Neutrophil (primary cell): Measurements from ENCODE around the gene SHLD2.
"Not testable (repeated sequence)": the region's sequence is repeated elsewhere in the genome, so short reads cannot be mapped to it uniquely, and the experiment has no call there.

Experiments
- H3K27ac ChIP-seq: fragments of 200-600 bp; sonication (generic); 2 replicates; pipeline ENCODE4 v1.5.1; 2016; ENCODE audit warnings: mild to moderate bottlenecking, moderate library complexity
- H3K27me3 ChIP-seq: fragments of 200-600 bp; sonication (generic); 2 replicates; pipeline ENCODE4 v1.6.0; 2016; ENCODE audit warnings: mild to moderate bottlenecking
- H3K36me3 ChIP-seq: fragments of 200-600 bp; sonication (generic); 2 replicates; pipeline ENCODE4 v1.5.1; 2017
- H3K4me1 ChIP-seq, 2 experiments: fragments of 200-600 bp in 1 of 2; sonication (generic) in 1 of 2; 1 replicate in 1 of 2; 2 replicates in 1 of 2; pipeline versions ENCODE4 v1.5.1 to v1.6.1; 2013 to 2016; ENCODE audit warnings: low read depth in 1 of 2, low read length in 1 of 2, mild to moderate bottlenecking in 1 of 2, moderate library complexity in 1 of 2; ENCODE audit not compliant: control insufficient read depth in 1 of 2, insufficient read depth in 1 of 2
- H3K4me3 ChIP-seq, 2 experiments: fragments of 200-600 bp in 1 of 2; sonication (generic) in 1 of 2; 1 replicate in 1 of 2; 2 replicates in 1 of 2; pipeline ENCODE4 v1.5.1; 2013 to 2016; ENCODE audit warnings: low read depth in 1 of 2, low read length in 1 of 2, mild to moderate bottlenecking in 1 of 2, moderate library complexity in 1 of 2
- H3K9me3 ChIP-seq: fragments of 200-600 bp; sonication (generic); 2 replicates; pipeline ENCODE4 v1.5.1; 2016
- CTCF ChIP-seq: fragments of 200-600 bp; sonication (generic); IDR thresholded peaks from 2 replicates; pipeline ENCODE4 v1.5.1; 2016; ENCODE audit warnings: antibody characterized with exemption

SHLD2 gene

DNA sequence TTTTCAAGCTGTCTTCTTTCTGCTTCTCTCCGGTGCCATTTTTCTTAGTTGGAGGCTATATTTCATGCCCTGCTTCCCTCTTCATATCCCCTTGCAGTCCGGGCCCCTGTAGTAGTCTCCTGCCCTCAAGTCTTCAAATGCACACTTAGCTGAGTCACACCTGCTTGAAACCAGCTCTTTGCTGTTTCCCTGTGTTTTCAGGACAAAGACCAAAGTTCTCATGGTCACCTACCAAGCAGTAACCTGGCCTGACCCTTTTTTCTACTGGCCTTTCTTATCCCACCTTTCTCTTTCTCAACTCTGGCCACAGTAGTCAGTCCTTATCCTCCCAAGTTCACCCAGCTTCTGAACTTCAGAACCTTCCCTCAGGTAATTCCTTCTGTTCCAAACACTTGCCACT lies 28.8 kb upstream of the SHLD2 start:
- Histone ChIP-seq H3K4me1 (no peaks in the 10 kb centered on the region), H3K9me3 (no peaks in the 10 kb centered on the region), H3K4me3 (no peak overlapping the region), H3K36me3 (peaks cover 77% of the 10 kb centered on the region), H3K27me3 (no peaks in the 10 kb centered on the region), H3K27ac (no peak overlapping the region)
- TF ChIP-seq CTCF, result no peak

- H3K36me3 ChIP-seq, result peaks cover 70% of the 10 kb centered on the region
- H3K9me3 ChIP-seq, result no peaks in the 10 kb centered on the region
- no peaks in the 10 kb centered on the region for H3K27me3 ChIP-seq
- no peak overlapping the region for H3K27ac ChIP-seq
- no peak for TF ChIP-seq CTCF
- H3K4me3 ChIP-seq, result no peak overlapping the region
- no peaks in the 10 kb centered on the region for H3K4me1 ChIP-seq
Measured at GRCh38 chr10:87066865-87067264, 28.1 kb upstream of the SHLD2 start.

DNA sequence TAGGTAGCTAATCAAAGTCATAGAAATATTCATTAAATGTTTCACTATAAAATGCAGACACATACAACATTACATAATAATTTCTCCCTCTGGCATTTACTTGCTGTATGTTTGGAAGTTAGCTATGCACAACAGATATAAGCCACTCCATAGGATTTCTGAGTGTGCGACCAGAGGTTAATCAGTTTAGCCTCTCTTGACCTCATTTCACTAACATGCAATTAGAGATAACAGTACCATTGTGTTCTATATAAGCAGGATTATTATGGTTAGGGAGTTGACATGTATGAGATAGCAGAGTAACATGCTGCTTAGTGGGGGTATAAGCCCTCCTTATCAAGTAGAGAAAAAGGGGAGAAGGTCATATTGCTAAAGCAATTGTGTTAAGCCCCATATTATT lies 26.7 kb upstream of the SHLD2 start:
- Histone ChIP-seq H3K4me1 (no peaks in the 10 kb centered on the region), H3K9me3 (no peaks in the 10 kb centered on the region), H3K27me3 (no peaks in the 10 kb centered on the region), H3K4me3 (no peak overlapping the region), H3K27ac (no peak overlapping the region), H3K36me3 (peaks cover 71% of the 10 kb centered on the region)
- no peak for TF ChIP-seq CTCF

- H3K9me3 ChIP-seq, result no peaks in the 10 kb centered on the region
- no peaks in the 10 kb centered on the region for H3K27me3 ChIP-seq
- peaks cover 52% of the 10 kb centered on the region for H3K36me3 ChIP-seq
- H3K4me3 ChIP-seq, result no peak overlapping the region
- TF ChIP-seq CTCF, result no peak
- H3K4me1 ChIP-seq, result no peaks in the 10 kb centered on the region
- no peak overlapping the region for H3K27ac ChIP-seq
Measured at GRCh38 chr10:87072449-87072848, 22.6 kb upstream of the SHLD2 start.

GRCh38 chr10:87076421-87076820 lies 18.6 kb upstream of the SHLD2 start:
- not testable (repeated sequence) for H3K4me3 ChIP-seq, H3K27ac ChIP-seq, H3K9me3 ChIP-seq, H3K27me3 ChIP-seq, H3K4me1 ChIP-seq
- peaks cover 27% of the 10 kb centered on the region for H3K36me3 ChIP-seq

DNA sequence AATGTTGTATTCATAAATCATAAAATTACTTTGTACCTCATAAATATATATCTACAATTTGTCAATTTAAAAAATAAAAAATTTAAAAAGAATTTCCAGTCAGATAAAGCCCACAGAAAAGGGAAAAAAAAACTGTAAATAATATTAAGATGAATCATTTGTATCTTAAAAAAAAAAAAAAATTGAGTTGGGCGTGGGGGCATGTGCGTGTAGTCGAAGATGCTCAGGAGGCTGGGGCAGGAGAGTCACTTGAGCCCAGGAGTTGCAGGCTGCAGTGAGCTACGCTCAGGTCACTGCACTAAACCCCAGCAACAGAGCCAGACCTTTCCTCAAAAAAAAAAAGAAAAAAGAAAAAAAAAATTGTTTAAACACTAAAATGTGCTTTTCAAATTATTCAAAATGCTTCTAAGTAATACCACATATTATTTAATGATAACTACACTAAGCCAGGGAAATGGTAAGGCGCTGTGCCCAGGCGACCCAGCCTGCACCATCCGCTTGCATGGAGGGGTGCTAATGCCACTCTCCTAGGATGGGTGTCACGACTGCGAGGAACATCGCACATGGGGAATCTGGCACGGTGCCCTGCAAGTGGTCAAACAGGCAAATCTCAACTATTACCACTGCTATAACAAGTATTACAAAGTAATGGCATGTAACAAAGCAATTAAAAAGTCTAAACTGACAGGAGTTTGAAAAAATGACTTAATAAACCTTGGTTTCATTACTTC lies 15.7 kb upstream of the SHLD2 start:
- Histone ChIP-seq H3K27me3 (no peaks in the 10 kb centered on the region), H3K9me3 (no peaks in the 10 kb centered on the region), H3K27ac (no peak overlapping the region), H3K4me3 (no peak overlapping the region), H3K36me3 (peaks cover 4% of the 10 kb centered on the region), H3K4me1 (no peaks in the 10 kb centered on the region)
- TF ChIP-seq CTCF, result no peak

GRCh38 chr10:87080621-87081020 lies 14.4 kb upstream of the SHLD2 start:
- not testable (repeated sequence) for H3K4me1 ChIP-seq, H3K27ac ChIP-seq, H3K27me3 ChIP-seq, H3K4me3 ChIP-seq, H3K36me3 ChIP-seq, H3K9me3 ChIP-seq

DNA sequence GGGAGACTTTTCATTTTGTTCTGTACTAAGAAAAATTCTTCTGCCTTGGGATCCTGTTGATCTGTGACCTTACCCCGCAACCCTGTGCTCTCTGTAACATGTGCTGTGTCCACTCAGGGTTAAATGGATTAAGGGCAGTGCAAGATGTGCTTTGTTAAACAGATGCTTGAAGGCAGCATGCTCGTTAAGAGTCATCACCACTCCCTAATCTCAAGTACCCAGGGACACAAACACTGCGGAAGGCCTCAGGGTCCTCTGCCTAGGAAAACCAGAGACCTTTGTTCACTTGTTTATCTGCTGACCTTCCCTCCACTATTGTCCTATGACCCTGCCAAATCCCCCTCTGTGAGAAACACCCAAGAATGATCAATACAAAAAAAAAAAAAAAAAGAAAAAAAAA lies 13.4 kb upstream of the SHLD2 start:
- H3K27ac ChIP-seq, H3K27me3 ChIP-seq, H3K4me1 ChIP-seq: not testable (repeated sequence)

DNA sequence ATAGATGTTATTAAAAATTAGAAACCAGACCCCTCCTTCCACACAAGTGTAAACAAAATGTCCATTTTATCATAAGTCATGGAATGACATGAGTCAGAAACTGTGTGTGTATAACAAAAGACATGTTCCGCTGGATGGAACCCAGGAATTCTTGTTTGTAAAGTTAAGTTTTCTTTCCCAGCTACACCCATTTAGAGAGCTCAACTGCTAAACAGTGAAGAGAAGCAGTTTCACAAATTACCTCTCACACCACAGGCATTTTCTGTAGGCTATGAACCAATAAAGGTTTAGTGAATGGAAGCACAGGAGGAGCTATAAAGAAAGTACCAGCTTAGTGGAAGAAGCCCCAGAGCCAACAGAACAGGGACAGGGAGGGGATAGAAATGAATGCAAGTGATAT lies 12.8 kb upstream of the SHLD2 start:
- not testable (repeated sequence) for H3K27me3 ChIP-seq, H3K9me3 ChIP-seq, H3K27ac ChIP-seq, H3K36me3 ChIP-seq, H3K4me1 ChIP-seq, H3K4me3 ChIP-seq

More for the DNA sequence above, 13.4 kb upstream of the SHLD2 start:
- H3K4me3 ChIP-seq, H3K36me3 ChIP-seq, H3K9me3 ChIP-seq: not testable (repeated sequence)
